Measurements from ENCODE around the gene VPS37B. TPM values are rescaled to one million over a fixed set of nuclear protein-coding genes. Genes with fewer than 3 reads are reported as not detected.

Gene VPS37B
- total RNA-seq, 6 experiments from 2014 or later: 26.4 to 33.1 (median 28.1) TPM

DNA sequence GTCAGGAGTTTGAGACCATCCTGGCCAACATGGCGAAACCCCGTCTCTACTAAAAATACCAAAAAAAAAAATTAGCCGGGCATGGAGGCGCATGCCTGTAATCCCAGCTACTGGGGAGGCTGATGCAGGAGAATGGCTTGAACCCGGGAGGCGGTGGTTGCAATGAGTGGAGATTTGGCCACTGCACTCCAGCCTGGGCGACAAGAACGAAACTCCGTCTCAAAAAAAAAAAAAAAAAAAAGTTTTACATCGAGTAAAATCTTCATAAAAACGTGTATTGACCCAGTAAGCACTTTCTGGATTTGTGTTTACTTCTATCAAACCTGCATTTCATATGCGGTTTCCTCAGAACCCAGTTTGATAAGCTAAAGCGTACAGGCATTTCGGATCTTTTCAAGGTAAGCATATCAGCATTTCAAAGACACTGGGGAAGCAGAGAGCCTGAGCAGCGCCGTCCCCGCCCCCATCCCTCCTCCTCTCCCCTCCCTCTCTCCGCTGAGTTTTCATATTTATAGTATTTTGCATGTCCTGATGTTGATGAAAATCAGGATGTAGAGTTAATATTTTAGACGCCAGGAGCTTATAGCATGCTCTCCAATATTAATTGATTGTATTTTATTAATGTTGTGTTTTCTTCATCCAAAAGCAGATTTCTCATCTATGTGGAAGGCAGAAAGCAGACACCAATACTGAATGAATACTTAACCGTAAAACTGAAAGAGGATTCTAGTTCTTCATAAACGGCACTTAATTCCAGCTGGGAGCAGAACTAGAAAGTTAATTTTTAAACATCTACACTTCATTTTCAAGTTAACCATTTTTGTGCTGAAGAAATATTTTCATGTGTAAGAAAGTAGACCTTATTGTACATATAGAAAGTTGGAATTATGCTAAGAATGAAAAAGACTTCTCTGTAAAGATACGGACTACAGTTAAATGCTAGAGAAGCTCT is 69.9 kb downstream of the VPS37B start:
- DNase-seq: no peak
- H3K4me1 Mint-ChIP-seq (ENCODE audit: low read depth): peaks cover 16% of the 10 kb centered on the region; the same call in 1 of the 2 replicates
- H3K36me3 Mint-ChIP-seq (ENCODE audit: low read depth): no peaks in the 10 kb centered on the region
- TF ChIP-seq, protein P1, sequence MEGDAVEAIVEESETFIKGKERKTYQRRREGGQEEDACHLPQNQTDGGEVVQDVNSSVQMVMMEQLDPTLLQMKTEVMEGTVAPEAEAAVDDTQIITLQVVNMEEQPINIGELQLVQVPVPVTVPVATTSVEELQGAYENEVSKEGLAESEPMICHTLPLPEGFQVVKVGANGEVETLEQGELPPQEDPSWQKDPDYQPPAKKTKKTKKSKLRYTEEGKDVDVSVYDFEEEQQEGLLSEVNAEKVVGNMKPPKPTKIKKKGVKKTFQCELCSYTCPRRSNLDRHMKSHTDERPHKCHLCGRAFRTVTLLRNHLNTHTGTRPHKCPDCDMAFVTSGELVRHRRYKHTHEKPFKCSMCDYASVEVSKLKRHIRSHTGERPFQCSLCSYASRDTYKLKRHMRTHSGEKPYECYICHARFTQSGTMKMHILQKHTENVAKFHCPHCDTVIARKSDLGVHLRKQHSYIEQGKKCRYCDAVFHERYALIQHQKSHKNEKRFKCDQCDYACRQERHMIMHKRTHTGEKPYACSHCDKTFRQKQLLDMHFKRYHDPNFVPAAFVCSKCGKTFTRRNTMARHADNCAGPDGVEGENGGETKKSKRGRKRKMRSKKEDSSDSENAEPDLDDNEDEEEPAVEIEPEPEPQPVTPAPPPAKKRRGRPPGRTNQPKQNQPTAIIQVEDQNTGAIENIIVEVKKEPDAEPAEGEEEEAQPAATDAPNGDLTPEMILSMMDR (IDR thresholded peaks at IDR 0.05): no peak
- H3K9me3 Mint-ChIP-seq: 0 out of 2 replicates have a peak, but pooled peaks cover 4% of the 10 kb centered on the region
- H3K27ac Mint-ChIP-seq: no peak overlapping the region
- H3K27me3 Mint-ChIP-seq (ENCODE audit: insufficient read depth): peaks cover 3% of the 10 kb centered on the region; the same call in 1 of the 2 replicates
- peak overlapping the region; percentile 86 for H3K4me3 Mint-ChIP-seq

- TF ChIP-seq, protein P1 (IDR thresholded peaks at IDR 0.05): no peak
- peaks cover 6% of the 10 kb centered on the region for H3K27me3 Mint-ChIP-seq (ENCODE audit: insufficient read depth)
- DNase-seq: no peak
- no peak overlapping the region for H3K4me3 Mint-ChIP-seq
- peaks cover 10% of the 10 kb centered on the region; the same call in 1 of the 2 replicates for H3K4me1 Mint-ChIP-seq (ENCODE audit: low read depth)
- no peak overlapping the region for H3K27ac Mint-ChIP-seq
- no peaks in the 10 kb centered on the region for H3K9me3 Mint-ChIP-seq
- H3K36me3 Mint-ChIP-seq (ENCODE audit: low read depth): no peaks in the 10 kb centered on the region
Measured at GRCh38 chr12:122823429-122823828, 72.5 kb downstream of the VPS37B start.

DNA sequence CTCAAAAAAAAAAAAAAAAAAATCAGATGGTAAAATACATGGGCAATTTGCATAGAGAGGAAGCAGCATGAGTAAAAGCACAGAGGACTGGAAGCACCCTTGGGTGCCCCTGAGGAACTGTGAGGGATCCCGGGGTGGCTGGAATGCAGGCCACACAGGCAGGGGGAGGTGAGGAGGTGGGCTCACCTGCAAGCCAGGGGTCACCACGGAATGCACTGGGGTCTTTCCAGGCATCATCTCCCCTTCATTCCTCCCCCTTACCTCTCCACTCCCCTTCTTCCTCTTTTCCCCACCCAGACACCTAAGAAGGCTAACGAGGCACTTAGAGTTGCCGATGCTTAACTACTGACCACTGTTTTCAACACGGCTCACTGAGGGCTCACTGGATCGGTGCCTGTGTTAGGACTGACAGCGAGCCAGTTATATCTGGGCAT is 75.1 kb downstream of the VPS37B start:
- H3K27me3 Mint-ChIP-seq (ENCODE audit: insufficient read depth): peaks cover 6% of the 10 kb centered on the region
- DNase-seq: no peak
- H3K36me3 Mint-ChIP-seq (ENCODE audit: low read depth): no peaks in the 10 kb centered on the region
- no peaks in the 10 kb centered on the region; the same call in 1 of the 2 replicates for H3K4me1 Mint-ChIP-seq (ENCODE audit: low read depth)
- H3K4me3 Mint-ChIP-seq: no peak overlapping the region
- H3K9me3 Mint-ChIP-seq: no peaks in the 10 kb centered on the region
- no peak overlapping the region for H3K27ac Mint-ChIP-seq
- TF ChIP-seq, protein P1 (IDR thresholded peaks at IDR 0.05): no peak

DNA sequence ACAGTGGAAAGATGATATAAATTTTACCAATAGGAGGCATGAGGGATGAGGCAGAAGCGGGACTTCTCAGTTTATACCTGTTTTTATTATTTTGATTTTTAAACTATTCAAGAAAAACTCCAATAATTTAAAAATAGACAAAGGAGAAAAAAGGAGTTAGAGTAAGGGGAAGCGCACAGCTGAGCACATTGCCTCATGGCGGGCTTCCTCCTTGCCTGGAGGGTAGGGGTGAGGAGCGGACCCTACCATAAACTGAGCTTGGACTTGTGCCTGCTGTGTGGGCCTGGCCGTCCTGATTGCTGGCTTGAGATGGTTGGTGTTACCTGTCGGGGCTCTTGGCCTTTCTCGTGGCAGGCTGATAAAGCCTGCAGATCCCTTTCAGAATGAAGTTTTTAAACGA is 75.8 kb downstream of the VPS37B start:
- TF ChIP-seq, protein P1 (IDR thresholded peaks at IDR 0.05): no peak
- no peak overlapping the region for H3K27ac Mint-ChIP-seq
- no peaks in the 10 kb centered on the region for H3K9me3 Mint-ChIP-seq
- no peaks in the 10 kb centered on the region for H3K4me1 Mint-ChIP-seq (ENCODE audit: low read depth)
- H3K36me3 Mint-ChIP-seq (ENCODE audit: low read depth): no peaks in the 10 kb centered on the region
- H3K4me3 Mint-ChIP-seq: no peak overlapping the region
- H3K27me3 Mint-ChIP-seq (ENCODE audit: insufficient read depth): peaks cover 6% of the 10 kb centered on the region
- DNase-seq: no peak

GRCh38 chr12:122819209-122819785 is 76.6 kb downstream of the VPS37B start:
- no peak for DNase-seq
- peaks cover 6% of the 10 kb centered on the region for H3K27me3 Mint-ChIP-seq (ENCODE audit: insufficient read depth)
- H3K4me3 Mint-ChIP-seq: no peak overlapping the region
- H3K27ac Mint-ChIP-seq: no peak overlapping the region
- no peaks in the 10 kb centered on the region for H3K36me3 Mint-ChIP-seq (ENCODE audit: low read depth)
- no peaks in the 10 kb centered on the region for H3K4me1 Mint-ChIP-seq (ENCODE audit: low read depth)
- TF ChIP-seq, protein P1 (IDR thresholded peaks at IDR 0.05): no peak
- no peaks in the 10 kb centered on the region for H3K9me3 Mint-ChIP-seq

Other genes starting within 250 kb of the VPS37B start
- not detected for gene HCAR2, start 192.8 kb downstream of the VPS37B start, total RNA-seq (2021; fragmentation: NEBNext Ultra II Directional; extraction: Animal tissue kit (Norgen Biotek cat#: 25700))
- gene HCAR3, start 179.3 kb downstream of the VPS37B start, total RNA-seq (2021; fragmentation: NEBNext Ultra II Directional; extraction: Animal tissue kit (Norgen Biotek cat#: 25700)): not detected
- gene HCAR1, start 165.3 kb downstream of the VPS37B start, total RNA-seq (2021; fragmentation: NEBNext Ultra II Directional; extraction: Animal tissue kit (Norgen Biotek cat#: 25700)): not detected
- gene DENR, start 143.3 kb downstream of the VPS37B start, total RNA-seq (2021; fragmentation: NEBNext Ultra II Directional; extraction: Animal tissue kit (Norgen Biotek cat#: 25700)): 10 to 100 TPM; 53.2 to 66.7 (median 61.7) TPM
- under 1 TPM; 0.08 to 0.40 (median 0.17) TPM for gene CCDC62, start 121.6 kb downstream of the VPS37B start, total RNA-seq (2021; fragmentation: NEBNext Ultra II Directional; extraction: Animal tissue kit (Norgen Biotek cat#: 25700))
- gene HIP1R, start 60.7 kb downstream of the VPS37B start, total RNA-seq (2021; fragmentation: NEBNext Ultra II Directional; extraction: Animal tissue kit (Norgen Biotek cat#: 25700)): 1 to 10 TPM; 6.7 to 9.8 (median 8.4) TPM
- gene ABCB9, start 70.3 kb upstream of the VPS37B start, total RNA-seq (2021; fragmentation: NEBNext Ultra II Directional; extraction: Animal tissue kit (Norgen Biotek cat#: 25700)): 10 to 100 TPM in 3 of 6 experiments, 1 to 10 TPM in 3; 9.2 to 11.1 (median 10.0) TPM
- gene OGFOD2, start 79.1 kb upstream of the VPS37B start, total RNA-seq (2021; fragmentation: NEBNext Ultra II Directional; extraction: Animal tissue kit (Norgen Biotek cat#: 25700)): 10 to 100 TPM; 16.2 to 18.3 (median 17.6) TPM
- gene ARL6IP4, start 84.6 kb upstream of the VPS37B start, total RNA-seq (2021; fragmentation: NEBNext Ultra II Directional; extraction: Animal tissue kit (Norgen Biotek cat#: 25700)): 100 to 1,000 TPM; 128 to 180 (median 149) TPM